Fibroblast of skin of back (primary cell): Measurements from ENCODE around the gene HAPLN3.

Experiments
- DNase-seq: peaks from one replicate; pipeline ENCODE4 v3.0.0-alpha.2; 2013

The HAPLN3 gene

DNA sequence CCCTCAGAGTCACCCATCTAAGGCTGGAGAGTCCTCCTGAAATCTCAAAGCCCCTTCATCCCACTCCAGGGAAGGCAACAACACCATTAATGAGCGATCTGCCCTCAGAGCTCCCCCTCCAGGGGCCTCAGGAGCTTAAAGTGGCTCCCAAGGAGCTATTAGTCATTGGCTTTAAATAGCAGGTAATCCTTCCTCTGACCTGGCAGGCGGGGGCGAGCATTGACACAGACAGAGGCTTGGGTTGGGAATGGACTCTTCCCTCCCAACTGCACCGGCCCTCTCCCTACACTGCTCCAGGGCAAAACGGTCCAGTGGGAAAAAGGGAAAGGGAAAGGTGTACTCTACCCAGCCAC is 16.4 kb upstream of the HAPLN3 start:
- DNase-seq, result peak; percentile 41

DNA sequence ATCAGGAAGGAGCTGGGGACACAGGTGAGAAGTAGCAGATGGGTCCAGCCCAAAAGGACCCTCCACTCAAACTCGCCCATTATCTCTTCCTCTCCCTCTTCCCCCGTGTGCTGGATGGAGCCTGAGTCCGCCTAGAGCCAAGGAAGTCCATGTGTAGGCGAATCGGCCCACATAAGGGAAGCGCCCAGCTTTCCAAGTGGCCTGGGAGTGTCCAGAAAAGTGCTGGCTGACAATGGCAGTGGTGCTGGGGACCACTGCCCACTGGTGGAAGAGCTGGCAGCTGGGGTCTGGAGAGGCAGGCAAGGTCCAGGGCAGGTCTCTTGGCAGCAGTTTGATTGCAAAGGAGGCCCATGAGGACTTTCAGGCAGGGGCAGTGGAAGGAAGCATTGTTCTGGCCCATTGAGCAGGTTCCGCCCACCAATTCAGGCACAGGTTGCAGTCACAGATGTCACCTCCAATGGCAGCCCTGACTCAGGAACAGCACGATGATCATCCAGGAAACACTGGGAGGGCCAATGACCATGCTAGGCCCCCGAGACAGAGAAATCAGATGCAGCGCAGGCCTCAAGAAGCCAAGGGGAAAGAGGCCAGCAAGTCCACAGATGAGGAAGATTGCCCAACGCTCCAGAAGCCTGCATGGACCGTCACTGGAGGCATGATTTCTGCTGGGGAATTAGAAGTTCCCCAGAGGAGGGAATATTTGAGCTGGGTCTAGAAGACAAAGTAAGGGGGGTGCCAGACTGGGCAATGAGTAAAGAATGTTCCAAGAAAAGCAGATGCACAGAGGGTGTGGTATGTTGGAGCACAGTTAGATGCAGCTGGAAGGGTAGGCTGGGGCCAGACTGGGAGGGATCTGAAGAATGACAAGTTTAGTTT is 14.8 kb upstream of the HAPLN3 start:
- peak; percentile 27 for DNase-seq

DNA sequence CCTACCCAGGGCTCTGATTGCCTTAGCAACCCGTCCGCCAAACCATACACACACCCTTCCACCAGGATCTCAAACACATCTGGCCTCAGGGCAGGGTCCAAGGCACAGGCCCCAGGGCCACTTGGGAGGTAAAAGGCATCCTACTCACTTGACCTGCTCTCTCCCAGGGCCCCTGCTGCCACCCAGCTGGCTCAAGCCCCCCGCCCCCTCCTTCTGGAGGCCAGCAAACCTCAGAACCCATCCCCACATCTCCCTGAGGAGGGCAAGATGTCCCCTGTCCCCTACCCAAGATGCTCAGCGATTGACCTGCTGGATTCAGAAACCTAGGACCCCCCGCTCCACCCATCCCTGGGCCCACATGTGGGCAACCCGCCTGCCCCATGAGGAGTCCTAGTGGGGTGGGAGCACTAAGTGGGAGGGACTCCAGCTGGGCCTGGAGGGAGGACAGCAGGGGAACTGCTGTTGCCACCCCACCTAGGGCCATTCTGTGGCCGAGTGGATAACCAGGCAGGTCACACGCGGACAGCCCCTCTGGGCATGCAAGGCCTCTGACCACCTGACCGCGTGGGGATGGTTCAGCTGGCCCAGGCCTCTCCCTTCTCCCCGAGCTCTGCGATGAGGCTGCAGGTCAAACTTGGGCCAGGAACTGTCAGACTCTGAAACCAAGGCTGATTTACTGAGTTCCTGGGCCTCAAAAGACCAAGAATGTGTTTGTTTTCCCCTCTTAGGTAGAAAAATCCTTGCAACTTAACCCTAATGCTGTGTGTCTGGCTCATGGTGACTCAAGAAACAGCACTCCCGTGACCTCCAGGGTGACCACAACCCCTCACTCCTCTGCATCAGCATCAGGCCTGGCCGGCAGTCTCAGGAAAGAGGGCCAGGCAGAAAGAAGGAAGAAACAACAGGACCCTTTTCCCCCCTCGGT is 13.6 kb upstream of the HAPLN3 start:
- no peak for DNase-seq

DNA sequence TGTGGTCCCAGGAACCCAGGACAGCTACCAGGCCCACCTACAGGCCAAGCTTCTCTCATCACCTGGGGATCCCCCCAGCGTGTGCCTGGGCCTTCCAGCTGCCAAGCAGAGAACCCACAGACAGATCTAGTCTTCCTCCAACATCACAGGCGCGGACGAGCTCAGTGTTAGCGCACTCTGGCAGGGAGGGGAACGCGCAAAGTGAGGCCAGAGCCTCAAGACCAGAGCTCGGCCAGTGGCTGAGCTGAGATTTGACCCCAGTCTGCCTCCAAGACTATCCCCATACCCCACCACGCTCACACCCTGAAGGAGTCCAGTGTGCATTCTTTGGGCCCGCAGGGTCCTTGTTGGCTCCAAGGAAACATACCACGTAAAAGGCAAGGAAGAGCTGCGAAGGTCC is 12.8 kb upstream of the HAPLN3 start:
- DNase-seq, result no peak

DNA sequence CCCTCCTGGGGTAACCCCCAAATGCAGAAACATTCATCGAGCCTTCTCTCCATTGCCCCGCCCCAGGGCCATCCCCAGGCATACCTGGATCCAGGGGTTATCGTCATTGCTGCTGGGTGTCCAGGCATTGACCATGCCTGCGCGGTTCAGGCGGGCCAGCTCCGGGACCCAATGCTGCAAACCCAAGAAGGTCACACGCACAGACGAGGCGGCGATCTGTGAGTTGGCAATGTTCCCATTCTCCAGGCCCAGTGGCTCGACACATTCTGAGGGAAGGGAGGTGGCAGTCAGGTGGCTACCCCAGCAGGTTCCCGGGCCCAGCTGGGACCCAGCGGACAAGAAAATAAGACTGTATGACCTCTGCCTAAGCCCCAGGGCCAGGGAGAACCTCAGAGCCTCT is 11.8 kb upstream of the HAPLN3 start:
- no peak for DNase-seq

DNA sequence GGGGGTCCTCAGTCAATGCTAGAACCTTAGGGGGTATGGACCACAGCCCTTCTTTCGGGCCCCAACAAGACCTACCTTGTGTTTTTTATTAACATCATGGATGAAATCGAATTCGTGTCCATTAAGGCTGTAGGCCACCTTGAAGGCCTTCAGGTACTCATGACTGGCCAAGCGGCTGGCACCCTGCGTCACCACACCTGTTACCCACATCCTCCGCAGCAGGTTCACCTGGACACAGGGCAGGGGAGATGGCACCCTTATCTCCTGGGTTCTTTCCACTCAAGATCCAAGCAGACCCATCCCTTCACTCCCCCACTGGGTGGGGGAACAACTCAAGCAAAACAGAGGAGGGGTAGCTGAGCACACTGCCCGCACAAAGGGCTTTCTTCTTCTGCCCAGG is 11.2 kb upstream of the HAPLN3 start:
- no peak for DNase-seq

DNA sequence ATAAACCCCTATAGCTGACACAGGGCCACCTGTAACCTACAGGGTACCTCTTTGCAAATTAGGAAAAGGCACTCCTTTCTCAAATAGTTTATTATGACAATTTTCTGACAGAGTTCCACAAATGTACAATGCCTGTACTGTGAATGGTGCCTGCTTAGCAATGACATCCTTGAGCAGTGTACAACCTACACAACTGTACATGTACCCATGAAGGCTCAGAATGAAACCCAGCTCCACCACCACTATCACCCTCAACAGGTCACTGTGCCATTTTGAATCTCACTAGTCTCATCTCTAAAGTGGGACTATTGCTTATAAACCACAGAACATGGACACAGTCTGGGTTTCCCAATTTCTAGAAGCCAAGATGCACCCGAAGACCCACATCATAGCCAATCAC is 10.8 kb upstream of the HAPLN3 start:
- DNase-seq, result no peak

DNA sequence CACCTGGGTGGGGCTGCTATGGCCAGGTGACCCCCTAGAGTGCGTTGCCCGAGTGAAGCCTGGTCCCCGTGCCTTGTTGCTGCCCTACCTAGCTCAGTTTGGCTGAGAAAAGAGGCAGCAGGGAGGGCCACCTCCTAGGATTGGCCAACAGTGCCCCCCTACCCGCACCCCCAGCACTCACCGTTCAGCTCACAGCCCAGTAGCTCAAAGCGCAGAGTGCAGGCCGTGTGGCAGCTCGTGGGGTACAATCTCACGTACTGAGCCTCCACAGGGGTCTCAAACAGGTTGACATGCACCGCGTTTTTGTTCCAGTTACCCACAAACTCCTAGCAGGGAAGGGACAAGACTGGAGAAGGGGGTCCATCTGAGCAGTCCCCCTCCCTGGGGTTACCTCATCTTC is 10.2 kb upstream of the HAPLN3 start:
- no peak for DNase-seq

DNA sequence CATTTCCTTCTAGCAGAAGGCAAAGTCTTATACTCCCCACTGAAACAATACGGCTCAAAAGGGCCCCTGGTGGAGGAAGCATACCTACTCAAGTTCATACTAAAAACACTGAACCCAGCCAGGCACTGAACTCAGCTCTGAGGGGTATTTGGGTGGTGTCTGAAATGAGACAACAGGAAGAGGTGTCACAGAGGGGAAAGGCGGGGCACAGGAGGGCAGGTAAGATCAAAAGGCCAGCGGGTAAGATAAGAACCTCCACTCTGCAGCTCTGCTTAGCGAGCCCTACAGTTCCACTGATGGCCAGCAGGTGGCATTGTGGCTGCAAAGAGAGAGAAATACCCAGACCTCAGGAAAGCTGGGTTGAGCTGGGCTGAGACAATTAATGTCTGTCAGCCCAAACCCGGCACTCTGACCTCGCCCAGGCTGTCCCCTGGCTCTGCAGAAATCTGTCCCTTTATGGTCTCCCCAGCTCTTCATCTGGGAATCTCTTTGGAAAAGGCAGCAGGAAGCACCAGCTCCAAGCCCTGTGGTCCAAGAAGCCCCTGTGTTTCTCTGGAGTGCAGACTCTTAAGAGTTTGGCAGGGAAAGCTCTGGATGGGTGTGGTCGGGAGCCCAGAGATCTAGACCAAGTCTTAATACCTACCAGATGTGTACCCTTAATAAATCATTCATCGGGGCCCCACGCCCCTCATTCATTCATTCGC is 9.4 kb upstream of the HAPLN3 start:
- DNase-seq, result peak; percentile 72

DNA sequence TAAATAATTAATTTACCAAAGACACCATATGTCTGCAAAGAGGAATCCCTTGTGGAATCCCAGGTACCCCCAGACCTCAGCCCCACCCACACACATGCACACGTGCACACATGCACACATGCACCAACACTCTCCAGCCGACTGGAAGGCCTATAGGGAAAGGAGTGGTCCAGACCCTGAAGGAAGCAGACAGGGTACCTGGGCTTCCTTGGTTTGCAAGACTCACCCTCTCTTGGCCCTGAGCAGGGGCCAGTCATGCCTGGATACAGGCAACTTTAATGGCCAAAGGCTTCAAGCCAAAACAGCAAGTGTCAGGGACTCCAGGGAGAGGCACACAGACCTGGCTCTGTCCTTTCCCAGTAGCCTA is 8.9 kb upstream of the HAPLN3 start:
- DNase-seq, result no peak

DNA sequence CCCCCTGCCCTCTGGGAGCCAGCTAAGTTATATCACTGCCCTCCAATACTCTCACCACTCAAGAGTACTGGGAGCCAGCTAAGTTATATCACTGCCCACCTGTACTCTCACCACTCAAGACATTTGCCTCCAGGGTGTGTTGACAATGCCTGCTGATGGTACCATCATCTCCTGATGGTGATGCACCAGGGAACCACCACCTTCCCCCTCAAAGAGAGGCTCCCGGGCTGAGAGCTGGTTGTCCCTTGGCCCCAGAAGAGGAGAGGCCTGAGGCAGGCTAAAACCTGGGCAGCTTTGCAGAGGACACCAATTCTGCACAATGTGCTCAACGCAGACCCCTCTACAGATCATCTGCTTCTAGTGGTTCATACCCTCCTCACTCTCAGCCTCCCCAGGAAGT is 7.5 kb upstream of the HAPLN3 start:
- DNase-seq, result no peak

DNA sequence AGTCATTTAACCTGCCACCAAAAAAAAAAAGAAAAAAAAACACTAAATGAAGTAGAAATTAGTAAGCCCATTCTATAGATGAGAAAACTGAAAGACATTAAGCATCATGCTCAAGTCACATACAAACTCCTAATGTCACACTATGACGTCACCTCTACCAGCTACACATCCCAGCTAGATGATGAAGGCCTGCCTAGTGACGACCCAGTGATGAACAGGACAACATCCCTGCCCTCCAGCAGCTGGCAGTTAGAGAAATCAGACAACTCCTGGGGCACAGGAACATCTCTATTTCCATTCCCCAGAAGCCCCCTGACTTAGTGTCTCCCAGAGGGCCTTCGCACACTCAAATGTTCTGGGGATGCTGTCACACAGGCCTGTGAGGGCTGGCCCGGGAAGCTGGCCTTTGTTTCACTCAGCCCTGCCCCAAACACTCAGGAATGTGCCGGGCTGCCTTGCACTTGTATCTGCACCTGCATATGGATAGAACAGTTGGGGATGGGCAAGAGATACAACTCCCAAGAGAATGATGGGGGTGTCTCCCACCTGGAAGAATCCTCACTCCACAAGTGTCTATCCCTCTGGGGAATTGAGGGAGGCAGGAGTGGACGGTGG is 7.0 kb upstream of the HAPLN3 start:
- DNase-seq, result no peak

DNA sequence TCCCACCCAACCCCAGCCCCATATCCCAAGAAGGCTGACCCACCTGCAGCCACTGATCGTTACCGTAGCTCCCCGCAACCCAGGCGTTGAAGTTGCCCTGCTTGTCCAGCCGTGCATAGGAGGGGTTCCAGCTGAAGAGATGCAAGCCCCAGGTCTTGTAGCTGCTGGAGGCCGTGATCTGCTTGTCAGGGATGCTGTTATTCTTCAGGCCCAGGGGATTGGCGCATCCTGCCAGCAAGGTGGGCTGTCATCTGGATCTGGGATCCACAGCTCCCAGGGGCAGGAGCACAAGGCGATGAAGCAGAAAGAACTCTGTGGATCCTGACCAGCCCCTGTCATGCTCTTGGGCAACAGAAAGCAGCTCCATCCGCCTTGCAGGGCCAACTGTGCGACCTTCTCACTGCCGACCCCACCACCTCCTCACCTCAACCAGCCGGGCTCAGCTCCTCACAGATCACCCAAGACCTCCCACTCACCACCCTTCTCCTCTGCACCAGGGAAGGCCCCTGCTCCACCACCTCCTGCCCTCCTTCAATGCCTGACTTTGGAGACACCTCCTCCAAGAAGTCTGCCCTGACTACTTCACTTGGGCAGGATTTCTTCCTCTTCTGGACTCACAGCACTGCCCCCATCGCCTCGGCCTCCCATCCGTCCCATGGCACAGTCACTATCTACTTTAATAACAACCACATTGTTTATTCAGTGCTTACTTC is 6.3 kb upstream of the HAPLN3 start:
- no peak for DNase-seq

DNA sequence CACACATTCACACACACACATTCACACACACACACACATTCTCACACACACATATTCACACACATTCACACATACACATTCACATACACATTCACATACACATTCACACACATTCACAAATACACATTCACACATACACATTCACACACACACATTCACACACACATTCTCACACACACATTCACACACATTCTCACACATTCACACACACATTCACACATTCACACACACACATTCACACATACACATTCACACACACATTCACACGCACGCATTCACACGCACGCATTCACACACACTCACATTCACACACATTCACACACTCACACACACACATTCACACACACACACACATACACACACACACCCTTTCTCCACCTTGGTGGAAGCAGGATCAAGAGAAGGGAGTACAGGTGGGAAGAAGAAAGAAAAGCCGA is 5.7 kb upstream of the HAPLN3 start:
- no peak for DNase-seq

DNA sequence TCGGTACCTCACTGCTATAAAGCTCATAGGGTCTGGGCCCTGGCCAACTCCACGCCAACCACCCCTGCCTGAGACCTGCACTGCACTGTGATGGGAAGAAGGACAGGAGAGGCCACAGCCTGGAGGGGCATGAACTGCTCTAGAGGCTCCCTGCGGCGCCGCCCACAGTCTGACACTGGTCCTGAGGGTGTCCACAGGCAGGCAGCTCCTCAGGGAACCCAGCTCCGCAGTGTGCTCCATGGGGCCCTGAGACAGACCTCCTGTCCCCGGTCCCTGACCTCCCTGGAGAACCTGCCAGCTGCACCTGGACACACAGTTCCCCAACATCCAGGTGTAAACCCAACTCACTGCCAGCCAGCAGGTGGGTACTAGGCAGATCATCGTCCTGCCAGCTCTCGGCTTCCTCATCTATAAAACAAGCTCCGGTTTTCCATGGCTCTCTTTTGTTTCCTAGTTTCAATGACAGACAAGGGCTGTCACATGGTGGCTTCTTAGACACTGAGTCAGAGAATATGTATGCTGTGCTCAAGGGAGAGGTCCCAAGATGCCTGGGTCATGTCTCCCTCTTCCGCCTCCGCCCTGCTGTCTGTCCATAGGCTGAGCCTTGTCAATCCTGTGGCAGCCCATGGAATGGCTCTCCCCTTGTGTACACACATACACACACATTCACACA is 5.1 kb upstream of the HAPLN3 start:
- peak; percentile 94 for DNase-seq

DNA sequence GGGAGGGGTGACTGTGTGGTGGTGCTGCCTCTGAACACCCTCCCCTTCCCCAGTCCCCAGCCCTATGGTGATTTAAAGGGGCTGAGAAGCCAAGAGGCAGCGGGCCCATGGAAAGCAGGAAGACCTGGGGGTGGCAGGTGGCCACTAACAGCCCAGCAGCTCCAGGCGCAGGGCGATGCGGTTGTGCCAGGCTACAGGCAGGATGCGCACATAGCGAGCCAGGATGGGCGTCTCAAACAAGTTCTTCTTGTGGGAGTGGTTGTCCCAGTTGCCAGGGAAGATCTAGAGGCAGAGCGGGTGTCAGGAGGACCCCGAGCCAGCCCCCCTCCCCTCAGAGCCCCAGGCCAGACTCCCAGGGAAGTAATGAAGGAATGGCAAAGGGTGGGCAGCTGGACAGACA is 3.9 kb upstream of the HAPLN3 start:
- DNase-seq, result no peak

DNA sequence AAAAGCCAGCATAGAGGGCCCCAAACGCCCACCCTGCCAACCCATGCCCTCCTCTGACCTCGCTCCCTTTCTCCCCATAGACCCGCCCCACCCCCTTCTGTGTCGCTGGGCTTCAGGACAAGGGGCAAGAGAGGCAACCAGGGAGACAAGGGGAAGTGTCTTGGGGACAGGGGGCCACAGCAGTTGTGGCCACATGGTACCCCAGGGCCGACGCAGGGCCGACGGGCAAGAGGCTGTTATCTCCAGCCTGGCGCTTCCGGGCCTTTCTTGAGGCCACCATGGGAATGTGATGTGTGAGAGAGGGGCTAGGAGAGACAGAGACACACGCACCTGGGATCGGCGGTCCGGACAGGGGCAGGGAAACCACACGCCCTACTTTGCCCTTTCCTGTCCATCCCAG is 3.4 kb upstream of the HAPLN3 start:
- DNase-seq, result no peak

DNA sequence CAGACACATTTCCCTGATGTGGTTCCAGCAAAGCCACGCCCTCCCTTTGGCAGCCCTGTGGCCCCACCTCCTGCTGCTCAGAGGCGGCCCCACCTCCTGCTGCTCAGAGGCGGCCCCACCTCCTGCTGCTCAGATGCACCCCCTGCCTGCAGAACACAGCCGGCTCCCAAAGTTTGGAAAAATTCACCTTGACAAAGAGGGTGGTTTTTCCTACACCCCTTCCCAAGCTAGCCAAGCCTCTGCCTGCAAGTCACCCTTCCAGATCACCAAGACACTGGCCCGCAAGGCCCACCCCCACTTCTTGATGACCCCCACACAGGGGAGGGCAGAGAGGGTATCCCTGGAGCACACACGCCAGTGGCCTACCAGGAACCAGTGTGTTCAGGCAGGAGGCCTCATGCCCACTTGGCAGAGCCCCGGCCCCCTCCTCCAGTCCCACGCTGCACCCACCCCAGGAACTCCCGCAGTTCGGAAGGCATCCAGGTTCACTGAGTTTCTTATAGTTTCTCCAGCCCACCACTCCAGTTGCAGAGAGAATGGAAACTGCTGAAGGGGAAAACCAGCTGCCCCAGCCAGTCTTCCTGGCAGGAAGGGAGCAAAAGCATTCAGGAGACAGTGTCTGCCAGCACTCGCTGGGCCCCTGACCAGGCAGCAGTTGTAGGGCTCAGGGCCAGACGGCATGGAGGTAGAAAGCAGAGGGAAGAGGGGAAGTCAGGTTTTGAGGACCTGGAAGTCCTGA is 2.3 kb upstream of the HAPLN3 start:
- peak; percentile 83 for DNase-seq

DNA sequence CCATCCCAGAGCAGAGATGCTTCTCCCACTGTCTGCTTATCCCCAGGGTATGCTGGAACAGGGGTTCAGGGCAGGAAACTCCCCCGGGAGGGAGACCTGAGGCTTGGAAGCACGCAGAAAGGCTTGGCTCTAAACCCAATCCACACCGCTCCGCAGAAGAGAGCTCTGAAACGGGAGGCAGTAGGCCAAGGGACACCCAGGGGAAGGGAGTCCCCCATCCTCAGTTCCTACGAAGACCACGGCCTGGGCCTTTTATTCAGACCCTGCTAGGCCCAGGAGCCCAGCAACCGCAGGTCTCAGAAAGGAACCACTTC is 1.8 kb upstream of the HAPLN3 start:
- DNase-seq, result no peak

DNA sequence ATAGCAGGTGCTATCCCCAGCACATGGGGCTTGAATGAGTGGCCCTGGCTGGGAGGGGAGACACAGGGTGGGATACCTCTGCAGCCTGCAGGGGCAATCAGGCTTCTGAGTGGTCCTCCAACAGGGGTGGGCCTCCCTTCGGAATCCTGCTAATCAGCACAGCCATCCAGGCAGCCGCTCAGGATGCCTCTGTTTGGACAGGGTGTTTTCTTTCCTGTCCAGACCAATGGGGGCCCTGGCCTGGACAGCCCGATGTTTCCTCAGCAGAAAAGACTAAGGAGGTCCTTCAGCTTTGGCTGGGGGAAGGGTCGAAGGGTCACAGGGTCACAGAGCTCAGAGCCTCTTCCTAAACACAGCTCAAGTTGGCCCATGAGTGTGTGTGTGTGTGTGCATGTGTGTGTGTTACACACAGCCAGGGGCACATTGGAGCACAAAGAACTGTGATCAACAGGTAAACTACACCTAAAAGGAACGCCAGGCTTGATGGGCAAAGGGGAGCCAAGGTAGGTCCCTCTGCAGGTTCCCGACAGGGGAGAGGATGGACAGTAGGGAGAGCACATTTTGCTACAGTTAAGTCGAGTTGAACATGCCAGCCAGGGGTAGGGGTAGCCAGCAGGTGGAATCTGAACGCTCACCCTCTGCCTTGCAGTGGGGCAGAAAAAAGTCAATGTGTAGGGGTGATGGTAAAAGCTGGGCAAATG is 1.1 kb upstream of the HAPLN3 start:
- no peak for DNase-seq
